ENCODE data around the gene GPR6.

Gene GPR6

GRCh38 chr6:110002676-110003075, 24.6 kb downstream of the GPR6 start:
- no peak for DNase-seq

GRCh38 chr6:110013386-110013785, 35.3 kb downstream of the GPR6 start:
- DNase-seq, result no peak

DNA sequence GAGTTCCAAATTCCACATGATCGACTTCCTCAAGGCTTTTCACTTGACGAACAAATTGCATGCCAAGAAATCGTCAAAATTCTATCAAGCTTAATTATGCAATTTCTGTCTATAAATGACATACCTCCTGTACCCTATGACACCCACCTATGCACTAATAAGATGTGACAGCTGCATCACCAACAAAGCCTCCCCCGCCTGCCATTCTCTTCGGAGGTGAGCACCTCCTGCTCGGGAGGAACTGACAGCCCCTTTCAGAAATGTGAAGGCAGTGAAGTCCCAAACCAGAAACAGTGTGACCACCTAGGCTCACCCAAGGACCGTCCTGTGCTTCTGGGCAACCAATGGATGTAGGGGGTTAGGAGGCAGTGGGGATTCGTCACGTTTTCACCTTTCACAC, 37.1 kb downstream of the GPR6 start:
- no peak for DNase-seq

DNA sequence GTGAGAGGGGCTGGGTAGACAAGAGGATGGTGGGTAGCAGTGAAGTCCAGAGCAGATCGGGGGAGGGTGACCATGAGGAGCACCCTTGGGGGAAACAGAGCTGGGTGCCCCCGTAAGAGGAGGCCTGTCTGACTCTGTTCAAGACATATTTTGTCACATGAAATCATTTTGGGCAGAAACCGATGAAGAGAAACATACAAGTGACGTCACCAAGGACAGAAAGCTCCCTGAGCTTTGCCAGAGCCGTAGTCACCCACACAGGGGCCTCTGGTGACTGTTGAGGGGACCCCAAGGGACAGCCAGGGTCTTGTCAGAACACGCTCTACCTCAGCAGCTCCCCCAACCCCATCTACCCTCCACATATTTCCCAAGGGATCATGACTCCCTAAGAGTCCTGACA, 39.2 kb downstream of the GPR6 start:
- no peak for DNase-seq

DNA sequence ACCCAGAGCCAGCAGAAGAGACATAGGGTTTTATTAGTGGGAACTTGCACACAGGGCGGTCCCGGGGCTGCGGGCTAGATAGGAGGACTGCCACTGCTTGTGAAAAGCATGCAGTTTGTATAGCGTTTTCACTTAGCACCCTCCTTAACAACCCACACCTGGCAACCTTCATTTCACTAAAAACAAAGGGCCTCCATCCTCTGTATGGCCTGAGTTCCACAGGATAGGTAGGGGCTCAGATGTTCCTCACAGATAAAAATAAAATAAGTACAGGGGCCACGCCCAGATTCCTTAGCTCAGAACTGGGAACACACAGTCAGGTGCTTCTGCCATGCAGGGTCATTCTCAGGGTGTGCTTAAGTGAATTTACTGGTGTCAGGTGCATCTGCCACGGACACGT, 39.8 kb downstream of the GPR6 start:
- DNase-seq, result no peak

GRCh38 chr6:110018486-110018885, 40.4 kb downstream of the GPR6 start:
- DNase-seq, result no peak

- DNase-seq, result no peak
These were observed 42.8 kb downstream of the GPR6 start for GRCh38 chr6:110020888-110021287.

GRCh38 chr6:110029144-110029543, 51.0 kb downstream of the GPR6 start:
- DNase-seq, result no peak

All from SHP77 (cell line).